Measurements from ENCODE around the gene RWDD4. TPM values are rescaled to one million over a fixed set of nuclear protein-coding genes. Genes with fewer than 3 reads are reported as not detected.

The RWDD4 gene
- total RNA-seq, 1 donor from 2014 or later: 14.8 TPM

- no peak overlapping the region for H3K4me3 Mint-ChIP-seq
- no peak for TF ChIP-seq CTCF (IDR thresholded peaks at IDR 0.05; ENCODE audit: unreplicated experiment)
- no peak for DNase-seq (ENCODE audit: low spot score in 2 of 2, unreplicated experiment in 2 of 2)
- peaks cover 1% of the 10 kb centered on the region for H3K27me3 Mint-ChIP-seq (ENCODE audit: low read depth)
- H3K9me3 Mint-ChIP-seq: peaks cover 15% of the 10 kb centered on the region
- no peaks in the 10 kb centered on the region for H3K36me3 Mint-ChIP-seq
- H3K27ac Mint-ChIP-seq: no peak overlapping the region
- peaks cover 5% of the 10 kb centered on the region for H3K4me1 Mint-ChIP-seq
These were observed 57.6 kb downstream of the RWDD4 start for GRCh38 chr4:183601381-183601780.

GRCh38 chr4:183600189-183600685, 58.7 kb downstream of the RWDD4 start:
- H3K27ac Mint-ChIP-seq: no peak overlapping the region
- no peaks in the 10 kb centered on the region for H3K36me3 Mint-ChIP-seq
- TF ChIP-seq CTCF (IDR thresholded peaks at IDR 0.05; ENCODE audit: unreplicated experiment): no peak
- no peak overlapping the region for H3K4me3 Mint-ChIP-seq
- peaks cover 1% of the 10 kb centered on the region for H3K27me3 Mint-ChIP-seq (ENCODE audit: low read depth)
- H3K4me1 Mint-ChIP-seq: peaks cover 11% of the 10 kb centered on the region
- H3K9me3 Mint-ChIP-seq: peaks cover 15% of the 10 kb centered on the region
- no peak for DNase-seq (ENCODE audit: low spot score in 2 of 2, unreplicated experiment in 2 of 2)

- H3K27ac Mint-ChIP-seq: no peak overlapping the region
These were observed 59.3 kb downstream of the RWDD4 start for GRCh38 chr4:183599690-183600089.

GRCh38 chr4:183599284-183599683, 59.7 kb downstream of the RWDD4 start:
- Mint-ChIP-seq H3K27ac (no peak overlapping the region), H3K4me3 (no peak overlapping the region), H3K27me3 (ENCODE audit: low read depth) (peaks cover 1% of the 10 kb centered on the region), H3K9me3 (peaks cover 18% of the 10 kb centered on the region), H3K4me1 (peaks cover 11% of the 10 kb centered on the region), H3K36me3 (peaks cover 2% of the 10 kb centered on the region)
- no peak for DNase-seq (ENCODE audit: low spot score in 2 of 2, unreplicated experiment in 2 of 2)
- no peak for TF ChIP-seq CTCF (IDR thresholded peaks at IDR 0.05; ENCODE audit: unreplicated experiment)

More at GRCh38 chr4:183599690-183600089, 59.3 kb downstream of the RWDD4 start:
- DNase-seq (ENCODE audit: low spot score in 2 of 2, unreplicated experiment in 2 of 2): no peak
- H3K4me3 Mint-ChIP-seq: no peak overlapping the region
- H3K9me3 Mint-ChIP-seq: peaks cover 16% of the 10 kb centered on the region
- TF ChIP-seq CTCF (IDR thresholded peaks at IDR 0.05; ENCODE audit: unreplicated experiment): no peak
- H3K36me3 Mint-ChIP-seq: peaks cover under 1% of the 10 kb centered on the region
- H3K4me1 Mint-ChIP-seq: peaks cover 11% of the 10 kb centered on the region
- peaks cover 1% of the 10 kb centered on the region for H3K27me3 Mint-ChIP-seq (ENCODE audit: low read depth)

GRCh38 chr4:183596067-183596757, 62.8 kb downstream of the RWDD4 start:
- DNase-seq (ENCODE audit: low spot score in 2 of 2, unreplicated experiment in 2 of 2): no peak
- peaks cover 2% of the 10 kb centered on the region for H3K36me3 Mint-ChIP-seq
- H3K27me3 Mint-ChIP-seq (ENCODE audit: low read depth): peaks cover 12% of the 10 kb centered on the region
- TF ChIP-seq CTCF (IDR thresholded peaks at IDR 0.05; ENCODE audit: unreplicated experiment): no peak
- no peak overlapping the region for H3K4me3 Mint-ChIP-seq
- peaks cover 9% of the 10 kb centered on the region for H3K4me1 Mint-ChIP-seq
- peak overlapping the region; percentile 11 for H3K27ac Mint-ChIP-seq
- H3K9me3 Mint-ChIP-seq: peaks cover 18% of the 10 kb centered on the region

Data from mesothelial cell of epicardium (in vitro differentiated cells).